GM21737 (cell line): ENCODE results near the gene WDR20.

ENCODE experiments used
- ATAC-seq: cut with Tn5 transposase; IDR thresholded peaks from one replicate; pipeline ENCODE4 v1.9.1; 2021; ENCODE audit warnings: mild to moderate bottlenecking, moderate library complexity; ENCODE audit not compliant: unreplicated experiment

WDR20 gene

GRCh38 chr14:102195446-102195845 is 55.7 kb downstream of the WDR20 start:
- ATAC-seq = no peak

GRCh38 chr14:102196039-102196901 is 56.6 kb downstream of the WDR20 start:
- ATAC-seq = no peak

GRCh38 chr14:102196902-102197230 is 57.2 kb downstream of the WDR20 start:
- ATAC-seq = no peak

- no peak for ATAC-seq
These were observed 57.7 kb downstream of the WDR20 start for GRCh38 chr14:102197317-102197853.

- ATAC-seq = no peak
These were observed 61.1 kb downstream of the WDR20 start for GRCh38 chr14:102200690-102201352.

GRCh38 chr14:102201353-102201738 is 61.6 kb downstream of the WDR20 start:
- no peak for ATAC-seq

GRCh38 chr14:102201776-102202175 is 62.1 kb downstream of the WDR20 start:
- no peak for ATAC-seq

GRCh38 chr14:102202944-102203343 is 63.2 kb downstream of the WDR20 start:
- no peak for ATAC-seq

GRCh38 chr14:102203382-102203781 is 63.7 kb downstream of the WDR20 start:
- no peak for ATAC-seq

GRCh38 chr14:102205560-102205959 is 65.9 kb downstream of the WDR20 start:
- no peak for ATAC-seq

- ATAC-seq = no peak
These were observed 67.2 kb downstream of the WDR20 start for GRCh38 chr14:102206918-102207317.

- no peak for ATAC-seq
These were observed 68.2 kb downstream of the WDR20 start for GRCh38 chr14:102207831-102208365.

- no peak for ATAC-seq
These were observed 69.0 kb downstream of the WDR20 start for GRCh38 chr14:102208741-102209140.

GRCh38 chr14:102209224-102209966 is 69.7 kb downstream of the WDR20 start:
- ATAC-seq = no peak

- no peak for ATAC-seq
These were observed 70.8 kb downstream of the WDR20 start for GRCh38 chr14:102210421-102211042.

- no peak for ATAC-seq
These were observed 71.5 kb downstream of the WDR20 start for GRCh38 chr14:102211240-102211639.

- no peak for ATAC-seq
These were observed 72.7 kb downstream of the WDR20 start for GRCh38 chr14:102212356-102212755.

- no peak for ATAC-seq
These were observed 73.1 kb downstream of the WDR20 start for GRCh38 chr14:102212845-102213244.

- ATAC-seq = no peak
These were observed 73.8 kb downstream of the WDR20 start for GRCh38 chr14:102213470-102213869.

GRCh38 chr14:102213984-102214658 is 74.4 kb downstream of the WDR20 start:
- ATAC-seq = no peak
